Tibial artery (tissue), 4 donors: ENCODE results near the gene UAP1.
"Not testable (repeated sequence)": the region's sequence is repeated elsewhere in the genome, so short reads cannot be mapped to it uniquely, and the experiment has no call there.

ENCODE experiments used
- DNase-seq, 2 donors: peaks; one replicate each; pipeline ENCODE4 v3.0.0-alpha.2; 2019
- H3K27ac ChIP-seq, 2 donors: fragments of 200-600 bp; sonication (generic) in 1 of 2; 1 replicate in 1 of 2; 2 replicates in 1 of 2; pipeline ENCODE4 v1.5.1; 2018 to 2019; ENCODE audit warnings: mild to moderate bottlenecking in 1 of 2
- H3K27me3 ChIP-seq, 2 donors: fragments of 200-600 bp; sonication (generic) in 1 of 2; one replicate each; pipeline versions ENCODE4 v1.5.1 to v1.6.0; 2016 to 2019
- H3K36me3 ChIP-seq, 3 donors: fragments of 200-600 bp; sonication (generic) in 2 of 3; one replicate each; pipeline ENCODE4 v1.5.1; 2016 to 2019; ENCODE audit warnings: mild to moderate bottlenecking in 2 of 3
- H3K4me1 ChIP-seq, 4 donors: fragments of 200-600 bp; sonication (generic) in 2 of 4; 1 replicate in 3 of 4; 2 replicates in 1 of 4; pipeline ENCODE4 v1.5.1; 2016 to 2019
- H3K4me3 ChIP-seq, 2 donors: fragments of 200-600 bp; sonication (generic) in 1 of 2; 1 replicate in 1 of 2; 2 replicates in 1 of 2; pipeline ENCODE4 v1.5.1; 2018 to 2019; ENCODE audit warnings: mild to moderate bottlenecking in 2 of 2
- H3K9me3 ChIP-seq, 3 donors: fragments of 200-600 bp; sonication (generic) in 1 of 3; one replicate each; pipeline ENCODE4 v1.5.1; 2016 to 2019
- intact Hi-C: fragments of 100-400 bp; cut with DNase I; formaldehyde crosslinking; loops from one replicate; pipeline ENCODE4 v1.15.0; 2023; ENCODE audit warnings: low total_unique reads
- TF ChIP-seq, protein P1 (sequence below), 2 experiments: fragments of 200-600 bp in 1 of 2; fragments of 450-650 bp in 1 of 2; IDR thresholded peaks; one replicate each; pipeline ENCODE4 v1.5.1; 2017 to 2019; ENCODE audit warnings: antibody characterized with exemption in 2 of 2, mild to moderate bottlenecking in 1 of 2, moderate library complexity in 1 of 2

Gene UAP1

DNA sequence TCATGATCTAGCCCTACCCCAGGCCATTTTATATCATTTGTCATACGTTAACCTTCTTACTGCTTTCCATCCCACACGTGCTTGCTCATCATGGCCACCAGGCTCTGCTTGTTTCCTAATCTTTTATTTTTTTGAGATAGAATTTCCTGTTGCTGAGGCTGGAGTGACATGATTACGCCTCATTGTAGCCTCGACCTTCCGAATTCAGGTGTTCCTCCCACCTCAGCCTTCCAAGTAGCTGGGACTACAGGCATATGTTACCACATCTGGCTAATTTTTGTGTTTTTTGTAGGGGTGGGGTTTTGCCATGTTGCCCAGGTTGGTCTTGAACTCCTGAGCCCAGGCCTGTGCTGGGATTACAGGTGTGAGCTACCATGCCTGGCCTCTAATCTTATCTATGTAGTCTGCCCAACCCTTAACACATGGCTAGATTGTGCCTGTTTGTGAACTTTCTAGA, 3.3 kb downstream of the UAP1 start:
- Histone ChIP-seq H3K4me3 (no peak overlapping the region), H3K27ac (no peak overlapping the region), H3K9me3 (no peaks in the 10 kb centered on the region), H3K36me3 (peaks cover 0 to 27% (median 8%) of the 10 kb centered on the region in 3 donors), H3K27me3 (no peaks in the 10 kb centered on the region), H3K4me1 (peaks cover 0 to 38% (median 21%) of the 10 kb centered on the region in 4 donors)
- TF ChIP-seq, protein P1, sequence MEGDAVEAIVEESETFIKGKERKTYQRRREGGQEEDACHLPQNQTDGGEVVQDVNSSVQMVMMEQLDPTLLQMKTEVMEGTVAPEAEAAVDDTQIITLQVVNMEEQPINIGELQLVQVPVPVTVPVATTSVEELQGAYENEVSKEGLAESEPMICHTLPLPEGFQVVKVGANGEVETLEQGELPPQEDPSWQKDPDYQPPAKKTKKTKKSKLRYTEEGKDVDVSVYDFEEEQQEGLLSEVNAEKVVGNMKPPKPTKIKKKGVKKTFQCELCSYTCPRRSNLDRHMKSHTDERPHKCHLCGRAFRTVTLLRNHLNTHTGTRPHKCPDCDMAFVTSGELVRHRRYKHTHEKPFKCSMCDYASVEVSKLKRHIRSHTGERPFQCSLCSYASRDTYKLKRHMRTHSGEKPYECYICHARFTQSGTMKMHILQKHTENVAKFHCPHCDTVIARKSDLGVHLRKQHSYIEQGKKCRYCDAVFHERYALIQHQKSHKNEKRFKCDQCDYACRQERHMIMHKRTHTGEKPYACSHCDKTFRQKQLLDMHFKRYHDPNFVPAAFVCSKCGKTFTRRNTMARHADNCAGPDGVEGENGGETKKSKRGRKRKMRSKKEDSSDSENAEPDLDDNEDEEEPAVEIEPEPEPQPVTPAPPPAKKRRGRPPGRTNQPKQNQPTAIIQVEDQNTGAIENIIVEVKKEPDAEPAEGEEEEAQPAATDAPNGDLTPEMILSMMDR (IDR thresholded peaks at IDR 0.05) = no peak
- DNase-seq = no peak
- intact Hi-C loops = loop anchor here (5.0 kb wide), 2 partner anchors 67 to 68 kb away; partner anchors contain the start of genes DDR2 and UHMK1

DNA sequence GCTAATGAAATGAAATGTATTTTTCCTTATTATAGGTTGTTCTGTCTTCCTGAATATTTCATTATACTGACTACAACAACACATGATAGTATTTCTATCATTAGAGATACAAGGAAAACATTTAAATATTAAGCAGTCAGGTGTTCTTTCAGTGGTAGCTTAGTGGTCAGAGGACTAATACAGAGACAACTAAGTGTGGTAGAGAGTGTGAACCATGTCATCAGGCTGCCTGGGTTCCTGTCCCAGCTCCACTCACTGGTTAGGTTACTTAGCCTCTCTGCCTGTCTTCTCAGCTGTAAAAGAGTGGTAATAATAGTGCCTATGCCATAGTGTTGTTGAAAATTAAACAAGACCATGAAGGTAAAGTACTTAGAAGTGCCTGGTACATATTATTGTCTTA, 3.9 kb downstream of the UAP1 start:
- TF ChIP-seq, protein P1 (IDR thresholded peaks at IDR 0.05) = no peak
- no peak for DNase-seq
- Histone ChIP-seq H3K27ac (no peak overlapping the region), H3K9me3 (no peaks in the 10 kb centered on the region), H3K36me3 (peaks cover 0 to 27% (median 8%) of the 10 kb centered on the region in 3 donors), H3K4me3 (no peak overlapping the region), H3K4me1 (peaks cover 0 to 33% (median 19%) of the 10 kb centered on the region in 4 donors), H3K27me3 (no peaks in the 10 kb centered on the region)
- intact Hi-C loops = no loop called here

DNA sequence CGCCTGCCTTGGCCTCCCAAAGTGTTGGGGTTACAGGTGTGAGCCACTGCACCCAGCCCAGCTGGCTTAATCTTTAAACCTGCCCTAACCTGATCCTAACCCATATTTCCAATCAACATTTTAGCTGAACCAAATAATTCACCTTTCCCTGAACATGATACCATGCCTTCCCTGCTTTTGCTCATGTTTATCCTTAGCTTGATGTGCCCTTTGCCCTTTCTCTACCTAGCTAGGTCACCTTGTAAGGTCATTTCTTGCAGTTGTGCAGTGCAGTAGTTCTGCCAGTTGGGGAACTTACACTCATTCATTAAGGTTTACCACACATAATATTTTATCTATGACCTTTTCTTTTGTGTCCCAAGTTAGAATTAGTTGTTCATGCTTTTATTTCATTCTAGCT, 5.3 kb downstream of the UAP1 start:
- intact Hi-C loops = no loop called here
- no peaks in the 10 kb centered on the region for H3K9me3 ChIP-seq
- TF ChIP-seq, protein P1 (IDR thresholded peaks at IDR 0.05) = no peak
- no peak overlapping the region for H3K4me3 ChIP-seq
- no peaks in the 10 kb centered on the region for H3K27me3 ChIP-seq
- H3K27ac ChIP-seq = no peak overlapping the region
- H3K36me3 ChIP-seq = peaks cover 0 to 27% (median 8%) of the 10 kb centered on the region in 3 donors
- peaks cover 0 to 33% (median 19%) of the 10 kb centered on the region in 4 donors for H3K4me1 ChIP-seq
- DNase-seq = no peak

DNA sequence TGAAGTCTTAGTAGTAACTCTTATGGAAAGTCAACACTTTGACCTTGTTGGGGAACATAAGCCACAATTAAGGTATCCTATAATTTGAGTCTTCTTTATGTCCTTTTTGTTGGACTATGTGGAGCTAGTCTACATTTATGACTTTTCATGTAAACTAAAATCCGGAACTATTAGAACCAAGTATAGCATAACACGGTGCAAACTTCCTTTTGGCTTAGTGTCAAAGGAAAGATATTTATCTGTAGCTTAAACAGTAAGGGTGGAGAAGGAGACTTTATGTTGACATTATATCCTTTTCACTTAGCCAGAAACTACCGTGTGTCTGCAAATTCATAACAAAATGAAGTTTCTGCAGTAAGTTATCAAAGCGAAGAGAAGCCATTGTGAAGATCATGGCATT, 7.3 kb downstream of the UAP1 start:
- Histone ChIP-seq H3K27ac (no peak overlapping the region), H3K9me3 (no peaks in the 10 kb centered on the region), H3K27me3 (no peaks in the 10 kb centered on the region), H3K4me3 (no peak overlapping the region), H3K36me3 (peaks cover 0 to 27% (median 8%) of the 10 kb centered on the region in 3 donors), H3K4me1 (peaks cover 0 to 37% (median 19%) of the 10 kb centered on the region in 4 donors)
- TF ChIP-seq, protein P1 (IDR thresholded peaks at IDR 0.05) = no peak
- DNase-seq = no peak
- intact Hi-C loops = no loop called here

DNA sequence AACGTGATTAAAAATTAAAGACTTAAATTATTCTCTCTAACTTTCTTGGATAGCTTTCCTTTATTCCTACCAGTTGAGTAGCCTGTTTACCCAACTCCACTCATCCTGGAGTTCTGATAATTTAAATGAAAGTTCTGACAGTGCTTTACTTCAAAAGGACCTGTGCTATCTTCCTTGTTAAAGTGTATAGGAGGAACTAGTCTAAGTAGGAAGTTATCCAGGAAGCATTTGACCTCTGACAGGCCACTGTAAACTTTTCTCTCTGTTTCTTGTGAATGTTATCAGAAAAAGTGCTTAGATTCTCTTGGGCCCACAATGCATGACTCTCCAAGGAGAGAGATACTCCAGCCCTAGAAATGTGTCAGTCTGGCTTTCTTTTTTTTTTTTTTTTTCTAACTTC, 9.2 kb downstream of the UAP1 start:
- Histone ChIP-seq H3K9me3 (no peaks in the 10 kb centered on the region), H3K36me3 (peaks cover 0 to 27% (median 8%) of the 10 kb centered on the region in 3 donors), H3K4me3 (no peak overlapping the region), H3K4me1 (peaks cover 0 to 41% (median 18%) of the 10 kb centered on the region in 4 donors), H3K27me3 (no peaks in the 10 kb centered on the region), H3K27ac (no peak overlapping the region)
- TF ChIP-seq, protein P1 (IDR thresholded peaks at IDR 0.05) = no peak
- no peak for DNase-seq
- intact Hi-C loops = no loop called here

DNA sequence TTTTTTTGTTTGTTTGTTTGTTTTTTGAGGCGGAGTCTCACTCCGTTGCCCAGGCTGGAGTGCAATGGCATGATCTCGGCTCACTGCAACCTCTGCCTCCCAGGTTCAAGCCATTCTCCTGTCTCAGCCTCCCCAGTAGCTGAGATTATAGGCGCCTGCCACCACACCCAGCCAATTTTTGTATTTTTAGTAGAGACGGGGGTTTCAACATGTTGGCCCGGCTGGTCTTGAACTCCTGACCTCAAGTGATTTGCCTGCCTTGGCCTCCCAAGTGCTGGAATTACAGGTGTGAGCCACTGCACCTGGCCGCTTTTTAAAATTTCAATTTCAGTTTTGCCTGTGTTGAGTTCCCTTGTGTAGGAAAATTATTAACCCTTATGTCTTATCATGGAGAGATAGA, 9.6 kb downstream of the UAP1 start:
- H3K4me3 ChIP-seq, H3K27me3 ChIP-seq, H3K9me3 ChIP-seq, DNase-seq, H3K27ac ChIP-seq, intact Hi-C loops: not testable (repeated sequence)
- peaks cover 0 to 25% (median 8%) of the 10 kb centered on the region in 3 donors for H3K36me3 ChIP-seq
- peaks cover 0 to 41% (median 18%) of the 10 kb centered on the region in 4 donors for H3K4me1 ChIP-seq
